HL-60 (cell line): ENCODE results near the gene SMC4.

ENCODE experiments used
- DNase-seq, 2 experiments: peaks; one replicate each; pipeline ENCODE4 v3.0.0-alpha.2; 2010 to 2020; ENCODE audit warnings: low read depth in 1 of 2, low spot score in 1 of 2
- H3K27ac ChIP-seq: fragments of 250-450 bp; sonication (Bioruptor Pico); replicated peaks from 2 replicates; pipeline ENCODE4 v1.5.1; 2020; ENCODE audit warnings: mild to moderate bottlenecking, moderate library complexity
- H3K27me3 ChIP-seq: fragments of 250-450 bp; sonication (Bioruptor Pico); 2 replicates; pipeline ENCODE4 v1.5.1; 2021; ENCODE audit warnings: mild to moderate bottlenecking, moderate library complexity; ENCODE audit not compliant: insufficient read depth, poor library complexity, severe bottlenecking
- H3K4me3 ChIP-seq: replicated peaks from 2 replicates; pipeline ENCODE4 v1.5.1; 2011; ENCODE audit warnings: mild to moderate bottlenecking, control low read depth, low read length; ENCODE audit not compliant: insufficient read depth
- GABPA ChIP-seq: IDR thresholded peaks from 2 replicates; pipeline ENCODE4 v1.6.1; 2012; ENCODE audit warnings: low read depth
- POLR2AphosphoS5 ChIP-seq: IDR thresholded peaks from 2 replicates; pipeline ENCODE4 v1.6.1; 2012; ENCODE audit warnings: low read depth
- REST ChIP-seq: IDR thresholded peaks from 2 replicates; pipeline ENCODE4 v1.6.1; 2012; ENCODE audit warnings: low read depth; ENCODE audit not compliant: insufficient replicate concordance
- SPI1 ChIP-seq: IDR thresholded peaks from 2 replicates; pipeline ENCODE4 v1.6.1; 2012; ENCODE audit warnings: low read depth, mild to moderate bottlenecking, borderline replicate concordance
- TF ChIP-seq, protein P1 (sequence below): IDR thresholded peaks from one replicate; pipeline ENCODE4 v1.5.1; 2011; ENCODE audit warnings: low read length, control low read depth, inconsistent platforms; ENCODE audit not compliant: insufficient read depth

SMC4 gene

DNA sequence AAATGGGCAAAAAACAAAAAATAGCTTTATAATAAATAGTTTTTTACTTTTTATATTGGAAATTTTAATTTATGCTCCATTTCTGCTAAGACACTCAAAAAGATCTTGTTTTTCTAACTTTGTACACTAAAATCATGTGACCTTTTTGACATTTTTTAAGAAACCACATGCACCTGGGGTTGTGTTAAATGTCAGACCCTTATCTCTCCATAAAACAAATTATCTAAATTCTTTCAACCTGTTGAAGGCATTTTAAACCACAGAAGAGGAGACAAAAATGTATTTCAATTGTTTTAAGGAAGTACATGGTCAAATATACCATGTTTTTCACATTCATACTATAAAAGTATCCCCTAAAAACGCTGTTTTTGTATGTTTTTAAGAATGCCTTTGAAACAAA, 29.7 kb upstream of the SMC4 start:
- Histone ChIP-seq H3K4me3 (no peak overlapping the region), H3K27ac (peak overlapping the region; percentile 39), H3K27me3 (no peaks in the 10 kb centered on the region)
- DNase-seq: no peak
- TF ChIP-seq, protein P1, sequence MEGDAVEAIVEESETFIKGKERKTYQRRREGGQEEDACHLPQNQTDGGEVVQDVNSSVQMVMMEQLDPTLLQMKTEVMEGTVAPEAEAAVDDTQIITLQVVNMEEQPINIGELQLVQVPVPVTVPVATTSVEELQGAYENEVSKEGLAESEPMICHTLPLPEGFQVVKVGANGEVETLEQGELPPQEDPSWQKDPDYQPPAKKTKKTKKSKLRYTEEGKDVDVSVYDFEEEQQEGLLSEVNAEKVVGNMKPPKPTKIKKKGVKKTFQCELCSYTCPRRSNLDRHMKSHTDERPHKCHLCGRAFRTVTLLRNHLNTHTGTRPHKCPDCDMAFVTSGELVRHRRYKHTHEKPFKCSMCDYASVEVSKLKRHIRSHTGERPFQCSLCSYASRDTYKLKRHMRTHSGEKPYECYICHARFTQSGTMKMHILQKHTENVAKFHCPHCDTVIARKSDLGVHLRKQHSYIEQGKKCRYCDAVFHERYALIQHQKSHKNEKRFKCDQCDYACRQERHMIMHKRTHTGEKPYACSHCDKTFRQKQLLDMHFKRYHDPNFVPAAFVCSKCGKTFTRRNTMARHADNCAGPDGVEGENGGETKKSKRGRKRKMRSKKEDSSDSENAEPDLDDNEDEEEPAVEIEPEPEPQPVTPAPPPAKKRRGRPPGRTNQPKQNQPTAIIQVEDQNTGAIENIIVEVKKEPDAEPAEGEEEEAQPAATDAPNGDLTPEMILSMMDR: no peak
- no peak for TF ChIP-seq GABPA

GRCh38 chr3:160370987-160371857, 28.2 kb upstream of the SMC4 start:
- TF ChIP-seq POLR2AphosphoS5: no peak
- TF ChIP-seq REST: no peak
- no peak for TF ChIP-seq SPI1
- no peak for TF ChIP-seq GABPA
- TF ChIP-seq, protein P1: no peak
- Histone ChIP-seq H3K27me3 (no peaks in the 10 kb centered on the region), H3K27ac (no peak overlapping the region), H3K4me3 (no peak overlapping the region)
- no peak for DNase-seq

- DNase-seq: no peak
- TF ChIP-seq POLR2AphosphoS5 (no peak), SPI1 (no peak), REST (no peak), GABPA (no peak)
- TF ChIP-seq, protein P1: no peak
- Histone ChIP-seq H3K27me3 (no peaks in the 10 kb centered on the region), H3K4me3 (no peak overlapping the region), H3K27ac (no peak overlapping the region)
These were observed 26.7 kb upstream of the SMC4 start for GRCh38 chr3:160372780-160373179.

GRCh38 chr3:160373655-160374054, 25.8 kb upstream of the SMC4 start:
- no peak for DNase-seq
- H3K27ac ChIP-seq: no peak overlapping the region
- H3K27me3 ChIP-seq: no peaks in the 10 kb centered on the region
- H3K4me3 ChIP-seq: no peak overlapping the region
- TF ChIP-seq, protein P1: no peak
- TF ChIP-seq SPI1: no peak
- no peak for TF ChIP-seq GABPA
- TF ChIP-seq REST: no peak
- no peak for TF ChIP-seq POLR2AphosphoS5
